ENCODE data around the gene IAH1. TPM values are rescaled to one million over a fixed set of nuclear protein-coding genes. Genes with fewer than 3 reads are reported as not detected.
A peak's percentile ranks its signal among the peaks of the same experiment; 100 is the strongest.

Gene IAH1
- total RNA-seq, 1 experiment from 2014 or later: 23.2 TPM

DNA sequence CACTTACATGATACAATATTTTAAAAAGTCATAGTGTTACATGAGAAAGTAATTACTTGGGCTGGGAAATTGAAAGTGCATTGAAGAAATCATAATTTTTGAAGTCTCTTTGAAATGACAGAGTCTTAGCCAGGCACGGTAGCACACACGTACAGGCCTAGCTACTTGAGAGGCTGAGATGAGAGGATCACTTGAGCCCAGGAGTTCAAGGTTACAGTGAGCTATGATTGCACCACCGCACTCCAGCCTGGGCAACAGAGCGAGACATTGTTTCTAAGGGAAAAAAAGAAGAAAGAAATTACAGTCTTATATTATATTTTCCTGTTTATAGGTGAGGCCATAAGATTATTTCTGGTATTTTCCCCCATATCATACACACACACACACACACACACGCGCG lies 9.2 kb upstream of the IAH1 start:
- no peaks in the 10 kb centered on the region for H3K27me3 ChIP-seq
- H3K9me3 ChIP-seq: no peaks in the 10 kb centered on the region
- H3K36me3 ChIP-seq: peaks cover 25% of the 10 kb centered on the region
- no peak overlapping the region for H3K4me3 ChIP-seq
- DNase-seq: no peak

DNA sequence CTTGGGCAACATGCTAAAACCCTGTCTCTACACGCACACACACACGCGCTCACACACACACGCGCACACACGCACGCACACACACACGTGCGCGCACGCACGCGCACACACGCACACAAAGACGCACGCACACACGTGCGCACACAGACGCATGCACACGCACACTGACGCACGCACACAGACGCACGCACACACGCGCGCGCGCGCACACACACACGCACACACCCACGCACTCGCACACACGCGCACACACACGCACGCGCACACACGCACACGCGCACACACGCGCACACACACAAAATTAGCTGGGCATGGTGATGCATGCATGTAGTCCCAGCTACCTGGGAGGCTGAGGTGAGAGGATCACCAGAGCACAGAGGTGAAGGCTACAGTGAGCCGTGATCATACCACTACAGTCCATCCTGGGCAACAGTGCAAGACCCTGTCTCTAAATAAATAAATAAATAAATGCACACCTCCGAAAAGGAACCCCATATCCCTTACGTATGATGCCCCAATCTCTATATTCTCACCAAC lies 8.1 kb upstream of the IAH1 start:
- H3K27me3 ChIP-seq: no peaks in the 10 kb centered on the region
- peaks cover 21% of the 10 kb centered on the region for H3K36me3 ChIP-seq
- DNase-seq: no peak
- H3K9me3 ChIP-seq: no peaks in the 10 kb centered on the region
- no peak overlapping the region for H3K4me3 ChIP-seq

DNA sequence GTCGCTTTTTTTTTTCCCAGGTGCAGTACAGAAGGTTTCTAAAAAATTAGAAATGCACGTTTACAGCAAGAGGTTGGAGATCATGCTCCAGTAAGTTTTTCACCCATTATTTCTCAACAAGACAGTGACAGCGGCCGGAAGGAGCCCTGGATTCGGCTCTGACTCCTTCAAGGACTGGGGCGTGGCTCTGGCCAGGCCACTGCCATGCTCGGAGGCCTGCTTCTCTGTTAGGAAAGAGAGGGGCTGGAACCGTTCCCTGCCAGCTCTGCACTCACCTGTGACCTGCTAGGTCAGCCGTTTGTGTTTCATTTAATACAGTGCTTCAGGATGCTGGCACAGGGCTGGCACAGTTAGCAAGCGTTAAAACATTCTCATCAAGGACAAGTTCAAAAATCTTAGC lies 6.7 kb upstream of the IAH1 start:
- H3K36me3 ChIP-seq: peaks cover 20% of the 10 kb centered on the region
- no peak overlapping the region for H3K4me3 ChIP-seq
- H3K9me3 ChIP-seq: no peaks in the 10 kb centered on the region
- no peaks in the 10 kb centered on the region for H3K27me3 ChIP-seq
- no peak for DNase-seq

DNA sequence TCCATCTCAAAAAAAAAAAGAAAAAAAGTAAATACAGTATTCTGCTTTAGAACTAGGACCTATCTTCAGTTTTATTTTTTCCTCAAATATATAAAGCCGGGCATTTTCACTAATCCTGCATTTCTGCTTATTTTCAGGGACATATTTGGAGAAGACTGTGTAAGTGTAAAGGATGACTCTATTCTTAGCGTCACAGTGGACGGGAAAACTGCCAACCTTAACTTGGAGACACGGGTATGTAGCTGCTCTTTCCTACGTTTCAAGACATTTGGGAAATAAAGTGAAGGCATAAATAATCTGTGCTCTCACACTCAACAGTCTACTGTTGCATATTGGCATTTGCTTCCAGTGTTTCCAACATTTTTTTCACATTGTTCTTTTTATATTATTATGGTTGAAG lies 3.1 kb upstream of the IAH1 start:
- DNase-seq: no peak
- Histone ChIP-seq H3K27me3 (no peaks in the 10 kb centered on the region), H3K9me3 (0 out of 2 replicates have a peak, but pooled peaks cover 1% of the 10 kb centered on the region), H3K36me3 (peaks cover 34% of the 10 kb centered on the region), H3K4me3 (no peak overlapping the region)

DNA sequence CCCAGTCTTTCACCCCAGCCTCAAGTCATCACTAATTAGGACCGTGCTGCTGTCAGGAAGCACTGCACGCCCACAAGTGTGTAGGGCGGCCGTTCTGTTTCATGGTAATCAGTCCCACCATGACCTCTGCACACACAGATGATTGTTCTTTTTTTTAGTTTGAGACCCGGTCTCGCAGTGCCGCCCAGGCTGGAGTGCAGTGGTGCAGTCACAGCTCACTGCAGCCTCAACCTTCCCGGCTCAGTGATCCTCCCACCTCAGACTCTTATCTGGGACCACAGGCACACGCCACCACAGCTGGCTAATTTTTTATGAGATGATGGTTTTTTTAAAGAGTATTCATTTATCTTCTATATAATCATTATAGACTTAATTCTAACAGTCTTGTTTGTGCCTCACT lies 1.8 kb upstream of the IAH1 start:
- DNase-seq: no peak
- H3K36me3 ChIP-seq: peaks cover 44% of the 10 kb centered on the region
- no peaks in the 10 kb centered on the region for H3K27me3 ChIP-seq
- peaks cover 8% of the 10 kb centered on the region for H3K9me3 ChIP-seq
- no peak overlapping the region for H3K4me3 ChIP-seq

DNA sequence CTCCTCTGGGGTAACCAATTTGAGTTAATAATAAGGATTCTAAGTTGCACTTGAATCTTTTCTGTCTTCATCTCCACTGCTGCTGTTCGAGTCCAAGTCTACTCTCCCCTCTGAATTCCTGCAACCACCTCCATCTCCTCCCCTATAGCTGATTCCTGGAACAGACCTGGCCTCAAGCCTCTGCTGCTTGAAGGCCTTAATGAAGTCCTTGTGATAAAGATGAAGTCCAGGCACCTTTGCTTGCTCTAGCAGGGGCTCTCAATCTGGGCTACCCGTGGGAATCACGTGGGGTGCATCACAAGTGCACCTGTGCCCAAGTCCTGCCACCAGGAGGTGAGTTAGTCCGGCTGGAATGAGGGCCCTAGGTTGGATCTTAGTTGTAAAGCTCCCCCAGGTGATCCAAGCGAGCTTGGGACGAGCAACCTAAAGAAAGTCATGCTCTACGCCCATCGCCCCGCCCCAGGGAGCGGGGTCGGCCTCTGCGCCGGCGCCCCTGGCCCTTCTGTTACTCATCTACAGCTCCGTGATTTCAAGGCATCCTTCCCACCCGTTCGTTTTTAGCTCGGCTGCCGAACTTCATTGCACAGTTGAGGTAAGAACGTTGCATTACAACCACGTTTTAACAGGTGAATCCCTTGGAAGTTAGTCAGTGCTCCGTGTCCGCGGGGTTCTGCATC lies 905 bp upstream of the IAH1 start:
- no peak for DNase-seq
- Histone ChIP-seq H3K36me3 (peaks cover 43% of the 10 kb centered on the region), H3K9me3 (peaks cover 9% of the 10 kb centered on the region), H3K27me3 (no peaks in the 10 kb centered on the region), H3K4me3 (no peak overlapping the region)

DNA sequence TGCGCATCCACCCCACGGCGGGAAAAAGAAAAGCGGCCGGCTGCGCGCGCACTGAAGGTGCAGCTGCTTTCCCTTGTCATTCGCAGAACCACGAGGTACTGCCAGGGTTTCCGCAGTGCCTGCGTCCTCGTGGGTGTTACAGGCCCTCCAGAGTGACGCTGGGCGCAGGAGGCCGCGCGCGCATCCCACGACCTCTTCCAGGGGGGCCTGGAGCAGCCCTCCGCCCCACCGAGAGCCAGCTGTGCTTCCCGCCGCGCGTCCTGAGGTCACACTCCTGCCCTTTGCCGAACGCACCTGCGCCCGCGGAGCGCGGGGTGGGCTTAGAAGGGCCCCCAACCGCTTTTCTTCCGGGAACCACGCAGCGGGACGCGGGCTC lies 378 bp upstream of the IAH1 start:
- Histone ChIP-seq H3K27me3 (no peaks in the 10 kb centered on the region), H3K9me3 (peaks cover 9% of the 10 kb centered on the region), H3K36me3 (peaks cover 46% of the 10 kb centered on the region), H3K4me3 (peak overlapping the region; percentile 52)
- DNase-seq: no peak

DNA sequence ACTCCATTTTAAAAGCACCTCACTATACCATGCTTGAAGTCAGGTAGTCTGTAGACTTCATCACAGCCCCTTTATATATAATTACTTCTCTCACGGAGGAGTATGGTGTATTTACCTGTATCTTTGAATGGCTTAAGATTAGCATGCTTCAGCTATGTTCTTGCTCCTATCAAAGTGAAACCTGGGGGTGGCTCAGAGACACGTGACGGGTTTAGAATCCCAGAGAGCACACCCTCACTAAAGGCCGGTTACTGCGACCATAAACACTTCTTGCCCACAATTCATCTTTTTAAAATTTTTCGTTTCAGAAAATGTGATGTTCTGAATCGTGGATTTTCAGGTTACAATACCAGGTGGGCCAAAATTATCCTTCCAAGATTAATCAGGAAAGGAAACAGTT lies 3.6 kb downstream of the IAH1 start:
- no peak overlapping the region for H3K4me3 ChIP-seq
- DNase-seq: no peak

DNA sequence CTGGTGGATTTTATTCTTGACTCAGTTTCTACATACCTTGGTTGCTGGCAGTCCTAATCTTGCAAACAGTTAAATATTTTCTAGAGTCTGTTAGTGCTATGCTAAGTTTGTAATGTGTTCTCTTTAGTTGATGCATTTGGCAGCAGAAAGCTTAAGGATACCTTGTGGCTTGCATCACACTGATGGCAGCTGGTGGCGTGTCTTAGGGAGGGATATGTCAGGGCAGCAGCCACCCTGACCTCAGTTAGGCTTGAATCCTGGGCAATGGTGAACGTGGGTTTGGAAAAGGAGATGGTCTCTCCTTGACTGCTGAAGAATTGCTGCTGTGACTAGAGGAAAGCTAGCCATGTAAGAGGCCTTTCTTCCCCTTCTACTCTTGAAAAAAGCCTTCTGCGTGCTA lies 4.2 kb downstream of the IAH1 start:
- peaks cover 9% of the 10 kb centered on the region for H3K9me3 ChIP-seq
- no peak for DNase-seq
- peaks cover 71% of the 10 kb centered on the region for H3K36me3 ChIP-seq
- no peak overlapping the region for H3K4me3 ChIP-seq
- no peaks in the 10 kb centered on the region for H3K27me3 ChIP-seq

More for the DNA sequence above, 3.6 kb downstream of the IAH1 start:
- peaks cover 70% of the 10 kb centered on the region for H3K36me3 ChIP-seq
- no peaks in the 10 kb centered on the region for H3K27me3 ChIP-seq
- H3K9me3 ChIP-seq: peaks cover 9% of the 10 kb centered on the region

DNA sequence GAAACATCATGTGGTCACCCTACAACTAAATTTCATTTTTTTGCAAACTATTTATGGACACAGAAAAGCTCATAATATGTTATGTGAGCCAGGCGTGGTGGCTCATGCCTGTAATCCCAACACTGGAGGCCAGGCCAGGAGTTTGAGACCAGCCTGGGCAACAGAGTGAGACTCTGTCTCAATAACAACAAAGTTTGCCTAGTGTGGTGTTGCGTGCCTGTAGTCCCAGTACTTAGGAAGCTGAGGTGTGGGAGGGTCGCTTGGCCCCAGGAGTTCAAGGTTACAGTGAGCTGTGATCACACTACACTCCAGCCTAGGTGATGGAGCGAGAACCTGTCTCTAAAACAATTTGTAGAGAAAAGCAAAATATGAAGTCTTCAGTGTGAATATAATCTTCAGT lies 5.8 kb downstream of the IAH1 start:
- H3K4me3 ChIP-seq: no peak overlapping the region
- H3K27me3 ChIP-seq: no peaks in the 10 kb centered on the region
- peaks cover 82% of the 10 kb centered on the region for H3K36me3 ChIP-seq
- no peak for DNase-seq
- H3K9me3 ChIP-seq: peaks cover 9% of the 10 kb centered on the region

DNA sequence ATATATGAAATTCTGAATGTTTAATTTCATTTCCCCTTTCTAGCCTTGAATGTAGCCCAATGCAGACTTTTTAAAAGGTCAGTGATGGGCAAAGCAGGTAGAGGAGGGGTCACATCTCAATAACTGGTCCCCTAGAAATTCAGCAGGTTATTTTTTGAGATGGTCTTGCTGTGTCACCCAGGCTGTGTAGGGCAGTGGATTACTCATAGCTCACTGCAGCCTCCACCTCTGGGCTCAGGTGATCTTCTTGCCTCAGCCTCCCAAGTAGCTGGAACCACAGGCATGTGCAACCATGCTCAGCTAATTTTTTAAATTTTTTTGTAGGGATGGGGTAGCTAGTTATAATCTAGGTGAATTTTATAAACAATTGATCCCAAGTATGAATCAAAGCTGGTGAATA lies 8.8 kb downstream of the IAH1 start:
- H3K9me3 ChIP-seq: 0 out of 2 replicates have a peak, but pooled peaks cover 1% of the 10 kb centered on the region
- no peak for DNase-seq
- no peaks in the 10 kb centered on the region for H3K27me3 ChIP-seq
- H3K4me3 ChIP-seq: no peak overlapping the region
- H3K36me3 ChIP-seq: peaks cover 86% of the 10 kb centered on the region

DNA sequence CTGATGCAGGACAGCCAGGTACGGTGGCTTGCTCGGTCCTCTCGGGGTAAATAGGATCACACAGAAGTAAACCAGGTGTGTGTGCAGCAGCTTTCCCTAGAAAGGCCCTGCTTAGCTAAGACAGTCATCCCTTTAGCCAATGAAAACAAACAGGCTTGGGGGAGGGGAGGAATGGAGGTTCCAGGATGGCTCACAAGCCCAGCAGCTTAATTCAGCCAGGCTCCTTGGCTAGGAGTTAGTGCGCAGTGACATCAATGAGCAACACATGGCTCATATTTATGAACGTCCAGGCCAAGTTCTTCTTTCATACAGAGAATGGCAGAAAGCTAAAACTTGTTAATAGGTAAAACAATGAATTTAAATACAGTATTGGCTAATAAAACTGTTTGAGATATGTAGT lies 10.2 kb downstream of the IAH1 start:
- no peak overlapping the region for H3K4me3 ChIP-seq

DNA sequence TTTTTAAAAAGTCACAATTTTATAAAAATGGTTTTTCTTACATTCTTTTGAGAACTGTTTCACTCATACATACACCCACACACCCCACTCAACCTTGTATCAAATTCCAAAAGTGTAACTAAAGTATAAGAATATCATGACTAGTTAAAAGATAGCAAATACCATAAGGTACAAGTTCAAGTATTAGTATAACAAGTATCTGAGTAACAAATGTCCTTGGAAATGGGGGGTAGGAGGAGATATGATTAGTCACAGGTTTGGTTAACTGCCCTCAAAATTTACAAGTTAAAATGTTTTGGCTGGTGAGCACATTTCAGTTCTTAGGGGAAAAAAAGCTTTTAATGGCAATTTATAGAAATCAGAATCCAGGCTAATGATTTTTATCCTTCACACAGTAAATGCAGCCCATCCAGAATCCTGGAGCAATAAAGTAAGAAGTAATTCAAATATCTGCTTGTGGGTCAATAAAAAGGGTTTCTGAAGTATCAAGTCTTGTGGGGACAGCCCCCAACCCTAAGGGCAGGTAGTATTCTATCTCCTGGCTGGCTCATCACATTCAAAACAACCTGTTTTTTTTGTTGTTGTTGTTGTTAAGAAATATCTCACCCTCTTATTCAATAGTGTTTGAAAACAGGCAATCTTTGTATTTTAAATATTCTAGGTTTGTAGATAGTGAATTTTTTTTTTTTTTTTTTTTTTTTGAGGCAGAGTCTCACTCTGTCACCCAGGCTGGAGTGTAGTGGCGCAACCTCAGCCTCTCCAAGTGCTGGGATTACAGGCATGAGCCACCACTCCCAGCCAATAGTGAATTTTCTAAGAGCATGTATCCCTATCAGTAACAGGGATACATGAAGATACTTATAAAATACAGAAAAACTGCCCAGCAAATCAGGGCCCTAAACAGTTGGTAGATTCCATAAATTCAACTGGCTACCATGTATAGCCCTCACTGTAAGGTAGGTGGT lies 14.5 kb downstream of the IAH1 start:
- peaks cover 89% of the 10 kb centered on the region for H3K36me3 ChIP-seq
- no peaks in the 10 kb centered on the region for H3K27me3 ChIP-seq
- no peaks in the 10 kb centered on the region for H3K9me3 ChIP-seq
- H3K4me3 ChIP-seq: no peak overlapping the region
- DNase-seq: no peak

More for the DNA sequence above, 10.2 kb downstream of the IAH1 start:
- Histone ChIP-seq H3K9me3 (no peaks in the 10 kb centered on the region), H3K36me3 (peaks cover 83% of the 10 kb centered on the region), H3K27me3 (no peaks in the 10 kb centered on the region)
- DNase-seq: peak; percentile 19

DNA sequence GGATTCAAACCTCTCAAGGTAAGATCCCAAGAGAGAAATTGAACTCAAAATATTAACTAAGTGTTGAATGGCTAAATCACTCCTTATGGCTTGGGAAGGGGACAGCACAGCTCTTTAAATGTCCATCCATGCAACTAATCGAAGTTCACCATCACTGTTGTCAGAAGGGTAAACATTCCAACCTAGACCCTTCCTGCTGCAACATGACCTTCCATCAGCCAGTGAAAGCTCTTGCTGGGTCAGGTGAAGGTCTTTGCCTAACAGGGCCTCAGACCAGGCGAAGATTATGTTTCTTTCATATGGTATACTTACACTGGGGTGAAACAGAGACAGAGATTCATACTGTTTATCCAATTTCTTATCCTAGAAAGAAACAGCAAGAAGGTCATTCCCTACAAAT lies 16.4 kb downstream of the IAH1 start:
- Histone ChIP-seq H3K27me3 (no peaks in the 10 kb centered on the region), H3K36me3 (peaks cover 83% of the 10 kb centered on the region), H3K9me3 (no peaks in the 10 kb centered on the region), H3K4me3 (no peak overlapping the region)
- DNase-seq: no peak

DNA sequence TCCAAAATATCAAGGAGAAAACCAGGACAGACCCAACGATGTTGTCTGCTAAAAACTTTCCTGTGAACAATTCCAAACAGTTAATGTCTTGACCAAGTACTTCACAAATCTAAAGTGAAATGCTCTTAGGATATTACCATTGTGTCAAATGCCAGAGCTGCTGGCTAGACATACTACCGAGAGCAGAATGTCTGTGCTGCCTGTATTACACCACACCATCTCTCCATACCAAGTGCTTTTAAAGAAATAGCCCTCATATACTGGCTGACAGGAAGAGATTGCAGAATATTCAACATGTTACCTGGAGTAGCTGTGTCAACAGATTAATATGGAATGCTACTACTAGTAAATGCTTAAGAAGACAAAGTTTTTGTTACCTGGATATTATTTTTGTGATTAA lies 18.6 kb downstream of the IAH1 start:
- Histone ChIP-seq H3K9me3 (no peaks in the 10 kb centered on the region), H3K4me3 (no peak overlapping the region), H3K27me3 (no peaks in the 10 kb centered on the region), H3K36me3 (peaks cover 89% of the 10 kb centered on the region)
- DNase-seq: no peak

DNA sequence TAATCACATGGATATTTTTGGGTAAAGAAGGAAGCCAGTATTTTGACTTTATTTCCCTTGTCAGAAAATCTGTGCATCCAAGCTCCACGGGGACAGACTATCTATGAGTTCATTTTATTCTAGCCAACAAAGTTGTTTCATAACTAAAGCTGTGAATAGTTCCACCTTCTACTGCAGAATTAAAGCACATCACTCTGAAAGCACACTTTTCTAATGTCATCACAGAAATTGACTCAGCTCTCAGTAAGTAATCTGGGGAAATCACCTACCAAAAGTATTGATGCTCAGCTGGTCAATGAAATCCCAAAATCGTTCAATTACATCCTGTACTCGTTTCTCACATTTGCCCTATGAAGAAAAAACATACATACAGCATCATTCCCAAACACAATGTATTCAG lies 19.1 kb downstream of the IAH1 start:
- Histone ChIP-seq H3K4me3 (no peak overlapping the region), H3K36me3 (peaks cover 89% of the 10 kb centered on the region), H3K9me3 (no peaks in the 10 kb centered on the region), H3K27me3 (no peaks in the 10 kb centered on the region)
- no peak for DNase-seq

DNA sequence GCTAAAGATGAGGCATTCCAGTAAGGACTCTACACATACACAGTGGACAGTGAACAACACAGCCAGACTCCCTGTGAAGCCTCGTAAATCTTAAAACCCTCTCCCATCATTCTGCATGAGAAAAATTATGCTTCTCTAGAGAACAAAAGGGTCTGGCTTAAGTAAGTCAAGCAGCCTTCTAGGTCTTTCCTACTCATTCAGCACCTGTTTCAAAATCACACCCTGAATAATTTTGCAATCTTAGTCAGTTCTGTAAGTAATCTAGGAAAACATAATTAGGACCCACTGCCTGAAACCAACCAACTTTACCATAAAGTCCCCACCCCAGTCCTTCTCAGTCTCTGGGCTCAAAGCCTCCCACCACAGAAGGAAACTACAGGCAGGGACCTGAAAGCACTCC lies 19.7 kb downstream of the IAH1 start:
- DNase-seq: no peak
- Histone ChIP-seq H3K9me3 (no peaks in the 10 kb centered on the region), H3K27me3 (no peaks in the 10 kb centered on the region), H3K4me3 (no peak overlapping the region), H3K36me3 (peaks cover 89% of the 10 kb centered on the region)
